Measurements from ENCODE around the gene KCTD11.

GRCh38 chr17:7325031-7325528, 26.9 kb upstream of the KCTD11 start:
- TF ChIP-seq CTCF (IDR thresholded peaks at IDR 0.05 in 2 of 3, conservative IDR thresholded peaks at IDR 0.05 in 1 of 3; ENCODE audit: borderline replicate concordance in 1 of 3, insufficient read depth in 1 of 3, low read depth in 2 of 3, low read length in 2 of 3) (no peak), ZFX (IDR thresholded peaks at IDR 0.05) (no peak), SRF (IDR thresholded peaks at IDR 0.05; ENCODE audit: low read depth) (no peak)
